Measurements from ENCODE around the gene PLEKHM2.
"Not testable (repeated sequence)": the region's sequence is repeated elsewhere in the genome, so short reads cannot be mapped to it uniquely, and the experiment has no call there.

PLEKHM2 gene

DNA sequence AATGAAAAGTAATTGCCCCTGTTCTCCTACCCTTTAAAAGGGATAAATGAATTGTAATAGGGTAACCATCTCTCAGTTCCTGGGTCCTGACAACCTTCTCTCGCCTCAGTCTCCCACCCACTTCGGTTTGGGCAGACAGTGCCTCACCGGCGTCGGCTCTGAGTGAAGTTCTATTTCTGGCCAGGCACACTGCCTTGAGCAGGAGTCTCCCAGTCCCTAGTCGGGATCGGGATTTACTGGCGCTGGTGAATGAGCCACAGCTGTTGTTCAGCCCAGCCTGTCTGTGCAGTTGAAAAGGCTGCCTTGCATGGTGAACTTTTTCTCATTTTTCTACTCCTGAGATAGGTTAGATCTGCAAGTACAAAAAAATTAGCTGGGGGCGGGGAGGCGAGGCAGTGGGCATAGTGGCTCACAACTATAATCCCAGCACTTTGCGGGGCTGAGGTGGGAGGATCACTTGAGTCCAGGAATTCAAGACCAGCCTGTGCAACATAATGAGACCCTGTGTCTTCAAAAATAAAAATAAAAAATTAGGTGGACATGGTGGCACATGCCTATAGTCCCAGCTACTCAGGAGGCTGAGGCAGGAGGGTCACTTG lies 7.4 kb downstream of the PLEKHM2 start:
- no peak for TF ChIP-seq CTCF (IDR thresholded peaks at IDR 0.05; ENCODE audit: low read depth, low read length)
- no peak overlapping the region for H3K4me3 ChIP-seq (ENCODE audit: low read depth, low read length)

DNA sequence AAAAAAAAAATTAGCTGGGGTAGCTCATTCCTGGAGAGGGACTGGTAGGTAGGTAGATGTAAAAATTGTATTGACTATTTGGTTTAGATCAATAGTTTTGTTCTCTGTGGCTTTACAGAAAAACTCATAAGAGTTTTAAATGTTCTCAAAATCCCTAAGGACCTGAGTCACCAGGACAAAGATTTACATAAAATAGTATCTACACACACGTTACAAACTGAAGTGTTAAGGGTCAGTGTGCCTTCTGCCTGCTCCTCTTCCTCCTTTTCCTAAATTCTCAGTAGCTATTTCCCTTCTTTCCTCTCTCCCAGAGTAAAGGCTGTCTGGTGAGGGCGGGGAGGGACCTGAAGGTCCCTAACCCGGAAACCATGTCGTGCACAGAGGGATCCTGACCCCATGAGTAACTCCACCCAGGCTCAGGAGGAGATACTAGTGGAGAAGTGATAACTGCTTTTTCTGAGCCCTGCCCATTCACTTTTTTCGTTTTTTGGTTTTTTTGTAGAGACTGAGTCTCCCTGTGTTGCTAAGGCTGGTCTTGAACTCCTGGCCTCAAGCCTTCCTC lies 8.1 kb downstream of the PLEKHM2 start:
- H3K4me3 ChIP-seq (ENCODE audit: low read depth, low read length): no peak overlapping the region
- no peak for TF ChIP-seq CTCF (IDR thresholded peaks at IDR 0.05; ENCODE audit: low read depth, low read length)

GRCh38 chr1:15693371-15693770 lies 9.3 kb downstream of the PLEKHM2 start:
- TF ChIP-seq CTCF (IDR thresholded peaks at IDR 0.05; ENCODE audit: low read depth, low read length): no peak

DNA sequence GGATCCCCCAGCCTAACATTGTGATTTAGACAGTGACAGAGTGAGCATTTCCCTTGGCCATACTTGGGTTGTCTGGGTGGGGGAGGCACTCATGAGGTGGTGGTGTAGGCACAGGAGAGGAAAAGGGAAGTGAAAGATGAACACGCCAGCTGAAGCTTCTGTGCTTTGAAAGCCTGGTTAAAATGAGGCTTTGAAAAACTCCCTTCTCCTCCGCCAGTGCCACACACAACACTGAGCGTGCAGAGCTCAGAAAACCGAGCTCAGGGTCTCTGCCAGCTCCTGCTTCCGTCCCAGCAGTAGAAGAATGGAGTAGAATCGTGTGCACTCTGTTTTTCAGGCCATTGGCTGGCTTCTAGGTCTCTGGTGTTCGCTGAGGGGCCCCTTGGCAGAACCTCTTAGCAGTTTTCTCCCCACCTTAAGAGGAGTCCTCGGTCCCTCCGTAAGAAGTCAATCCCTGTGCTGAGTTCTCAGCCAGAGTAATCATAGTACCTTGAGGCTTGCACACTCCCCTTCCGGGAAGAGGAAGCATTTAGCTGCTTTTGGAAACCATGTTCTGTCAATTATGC lies 12.9 kb downstream of the PLEKHM2 start:
- H3K4me3 ChIP-seq (ENCODE audit: low read depth, low read length): no peak overlapping the region
- TF ChIP-seq CTCF (IDR thresholded peaks at IDR 0.05; ENCODE audit: low read depth, low read length): no peak

More at GRCh38 chr1:15693371-15693770, 9.3 kb downstream of the PLEKHM2 start:
- no peak overlapping the region for H3K4me3 ChIP-seq (ENCODE audit: low read depth, low read length)

DNA sequence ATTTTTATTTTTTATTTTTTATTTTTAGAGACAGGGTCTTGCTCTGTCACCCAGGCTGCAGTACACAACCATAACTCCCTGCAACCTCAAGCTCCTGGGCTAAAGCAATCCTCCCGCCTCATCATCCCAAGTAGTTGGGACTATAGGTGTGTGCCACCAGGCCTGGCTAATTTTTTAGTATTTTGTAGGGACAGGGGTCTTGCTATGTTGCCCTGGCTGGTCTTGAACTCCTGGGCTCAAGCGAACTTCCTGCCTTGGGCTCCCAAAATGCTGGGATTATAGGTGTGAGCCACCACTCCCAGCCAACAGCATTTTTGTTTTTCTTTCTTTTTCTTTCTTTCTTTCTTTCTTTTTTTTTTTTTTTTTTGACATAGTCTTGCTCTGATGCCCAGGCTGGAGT lies 14.1 kb downstream of the PLEKHM2 start:
- no peak for TF ChIP-seq CTCF (IDR thresholded peaks at IDR 0.05; ENCODE audit: low read depth, low read length)
- no peak overlapping the region for H3K4me3 ChIP-seq (ENCODE audit: low read depth, low read length)

DNA sequence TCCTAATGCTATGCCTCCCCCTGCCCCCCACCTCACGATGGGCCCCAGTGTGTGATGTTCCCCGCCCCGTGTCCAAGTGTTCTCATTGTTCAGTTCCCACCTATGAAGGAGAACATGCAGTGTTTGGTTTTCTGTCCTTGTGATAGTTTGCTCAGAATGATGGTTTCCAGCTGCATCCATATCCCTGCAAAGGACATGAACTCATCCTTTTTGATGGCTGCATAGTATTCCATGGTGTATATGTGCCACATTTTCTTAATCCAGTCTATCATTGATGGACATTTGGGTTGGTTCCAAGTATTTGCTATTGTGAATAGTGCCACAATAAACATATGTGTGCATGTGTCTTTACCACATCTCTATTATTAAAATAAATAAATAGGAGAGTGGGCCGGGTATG lies 15.2 kb downstream of the PLEKHM2 start:
- H3K4me3 ChIP-seq (ENCODE audit: low read depth, low read length): not testable (repeated sequence)

DNA sequence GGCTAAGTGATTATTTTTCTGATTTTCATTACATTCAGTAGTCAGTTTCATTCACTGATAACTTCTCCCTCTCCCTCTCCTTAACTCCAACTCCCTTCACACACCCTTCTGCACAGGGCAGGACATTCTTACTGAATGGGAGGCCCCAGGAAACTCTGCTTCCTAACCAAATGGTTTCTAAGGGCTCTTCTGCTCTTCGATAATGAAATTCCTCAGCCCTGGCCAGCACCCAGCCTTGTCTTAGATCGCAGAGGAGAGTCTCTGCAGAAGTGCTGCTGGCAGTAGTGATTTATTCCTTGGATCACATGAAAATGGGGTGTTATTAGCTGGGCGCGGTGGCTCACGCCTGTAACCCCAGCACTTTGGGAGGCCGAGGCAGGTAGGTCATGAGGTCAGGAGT lies 16.4 kb downstream of the PLEKHM2 start:
- H3K4me3 ChIP-seq (ENCODE audit: low read depth, low read length): no peak overlapping the region
- TF ChIP-seq CTCF (IDR thresholded peaks at IDR 0.05; ENCODE audit: low read depth, low read length): no peak
